SK-N-SH (cell line): ENCODE measurements around the gene SRSF1.

Source experiments
- CTCF ChIP-seq: fragments of 200-600 bp; sonication (generic); IDR thresholded peaks from 2 replicates; pipeline ENCODE4 v1.6.1; 2017; ENCODE audit warnings: antibody characterized with exemption, mild to moderate bottlenecking, moderate library complexity
- PBX3 ChIP-seq: IDR thresholded peaks from 2 replicates; pipeline ENCODE4; 2012
- REST ChIP-seq: IDR thresholded peaks from 2 replicates; pipeline ENCODE4 v1.6.1; 2012; ENCODE audit warnings: mild to moderate bottlenecking, low read depth, low read length, moderate library complexity

GRCh38 chr17:57962279-57963148 is 44.5 kb downstream of the SRSF1 start:
- TF ChIP-seq CTCF, result no peak
- TF ChIP-seq REST, result no peak
- TF ChIP-seq PBX3, result no peak
